Dermis microvascular lymphatic vessel endothelial cell (primary cell): ENCODE data around the gene GTF2H2C. TPM values are rescaled to one million over a fixed set of nuclear protein-coding genes. Genes with fewer than 3 reads are reported as not detected.
"Not testable (repeated sequence)": the region's sequence is repeated elsewhere in the genome, so short reads cannot be mapped to it uniquely, and the experiment has no call there.

ENCODE experiments used
- DNase-seq, 2 donors: peaks; one replicate each; pipeline versions ENCODE4 v3.0.0 to v3.0.0-alpha.2; 2010; ENCODE audit warnings: low read depth in 2 of 2
- total RNA-seq: library from RNA; depleted of rRNA; stranded (reverse); fragments of >200 nt; gene quantifications from 2 replicates; pipeline ENCODE4 v1.2.1, GENCODE V29; 2014

GTF2H2C gene
- total RNA-seq: 15.8 and 25.3 TPM in 2 replicates

DNA sequence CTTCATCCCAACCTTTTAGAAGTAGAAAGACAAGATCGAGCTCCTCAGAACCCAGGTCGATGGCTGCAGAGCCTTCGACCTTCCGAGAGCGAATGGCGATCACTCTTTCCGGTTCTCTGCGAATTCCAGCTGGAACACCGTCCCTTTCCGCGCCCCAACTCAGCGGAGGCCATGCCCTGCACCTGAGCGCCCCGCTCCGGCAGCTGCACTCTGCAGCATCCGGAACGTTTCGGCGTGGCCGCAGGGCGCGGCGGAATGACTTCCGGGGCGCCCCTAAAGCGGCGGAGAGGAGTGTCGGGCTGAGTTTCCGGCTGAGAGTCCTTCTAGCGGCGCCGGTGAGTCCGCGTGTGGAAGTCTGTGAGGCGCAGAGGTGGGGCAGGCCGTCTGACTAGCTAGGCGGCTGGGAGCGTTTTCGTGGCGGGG lies at the start of gene GTF2H2C:
Gene GTF2H2C (plus strand): TSS at position 284 of the 423 bp plus-strand sequence. CDS start 4,942 bp downstream, outside the sequence.
- peak; percentile 0 to 35 for DNase-seq

- DNase-seq: no peak
Observed at GRCh38 chr5:69510694-69511093, 49.3 kb upstream of the GTF2H2C start.

DNA sequence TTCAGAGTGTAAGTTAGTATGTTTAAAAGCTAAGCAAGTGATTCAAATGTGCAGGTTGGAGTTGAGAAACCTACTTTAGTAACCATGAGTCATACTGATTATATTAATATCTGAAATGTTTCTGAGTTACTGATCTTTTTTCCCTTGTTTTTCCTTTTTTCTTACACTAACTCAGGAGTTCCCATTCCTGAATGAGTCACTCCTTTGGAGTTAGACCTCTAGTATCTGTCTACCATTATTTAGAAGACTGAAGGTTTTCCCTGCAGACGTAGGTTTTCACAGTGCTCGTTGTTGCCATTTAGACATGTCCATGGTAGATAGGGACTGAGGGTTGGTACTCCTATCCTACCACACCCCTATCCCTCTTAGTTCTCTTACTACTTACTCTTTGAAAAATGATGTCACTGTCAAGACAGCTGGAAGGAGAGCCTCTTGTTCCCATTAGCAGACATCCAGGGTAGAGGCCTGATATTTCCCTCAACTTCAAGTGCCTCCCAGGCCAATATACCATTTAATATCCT lies 47.2 kb upstream of the GTF2H2C start:
- peak in 1 of 2 donors; percentile 67 for DNase-seq

DNA sequence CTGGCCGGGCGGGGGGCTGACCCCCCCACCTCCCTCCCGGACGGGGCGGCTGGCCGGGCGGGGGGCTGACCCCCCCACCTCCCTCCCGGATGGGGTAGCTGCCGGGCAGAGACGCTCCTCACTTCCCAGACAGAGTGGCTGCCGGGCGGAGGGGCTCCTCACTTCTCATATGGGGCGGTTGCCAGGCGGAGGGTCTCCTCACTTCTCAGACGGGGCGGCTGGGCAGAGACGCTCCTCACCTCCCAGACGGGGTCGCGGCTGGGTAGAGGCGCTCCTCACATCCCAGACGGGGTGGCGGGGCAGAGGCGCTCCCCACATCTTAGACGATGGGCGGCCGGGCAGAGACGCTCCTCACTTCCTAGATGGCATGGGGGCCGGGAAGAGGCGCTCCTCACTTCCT lies 44.4 kb upstream of the GTF2H2C start:
- DNase-seq: not testable (repeated sequence)

DNA sequence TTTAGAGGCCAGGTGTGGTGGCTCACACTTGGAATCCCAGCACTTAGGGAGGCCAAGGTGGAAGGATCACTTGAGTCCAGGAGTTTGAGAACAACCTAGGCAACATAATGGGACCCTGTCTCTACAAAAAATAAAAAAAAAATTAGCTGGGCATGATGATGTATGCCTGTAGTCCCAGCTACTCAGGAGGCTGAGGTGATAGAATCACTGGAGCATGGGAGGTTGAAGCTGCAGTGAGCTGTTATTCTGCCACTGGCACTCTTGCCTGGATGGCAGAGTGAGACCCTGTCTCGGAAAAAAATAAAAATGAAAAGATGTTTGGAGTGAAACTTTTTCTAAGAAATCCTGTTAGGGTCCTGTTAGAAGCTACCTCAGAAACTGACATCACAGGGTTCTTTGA lies 43.2 kb upstream of the GTF2H2C start:
- no peak for DNase-seq

DNA sequence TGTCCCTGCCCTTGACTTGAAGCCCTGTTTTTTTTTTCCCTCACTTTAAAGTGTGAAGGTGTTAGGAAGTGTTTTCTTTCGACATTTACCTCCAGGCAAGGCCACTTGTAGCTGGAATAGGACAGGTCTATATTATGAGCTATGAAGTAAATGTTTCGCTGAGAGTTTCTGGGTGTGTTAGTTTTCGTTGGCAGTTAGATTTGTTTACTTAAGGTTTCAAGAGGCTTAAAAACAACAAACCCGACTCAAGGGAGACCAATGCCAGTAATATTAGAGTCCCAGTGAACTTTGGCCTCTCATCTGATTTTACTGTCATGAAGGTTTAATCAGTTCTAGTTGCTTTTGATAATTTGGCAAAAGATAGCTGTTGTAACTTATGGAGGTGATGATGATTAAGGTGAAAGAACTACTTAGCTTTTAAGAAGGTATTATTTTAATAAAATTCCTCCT lies 42.2 kb upstream of the GTF2H2C start:
- DNase-seq: peak in 1 of 2 donors; percentile 66

- DNase-seq: no peak
Observed at GRCh38 chr5:69519285-69519684, 40.7 kb upstream of the GTF2H2C start.

DNA sequence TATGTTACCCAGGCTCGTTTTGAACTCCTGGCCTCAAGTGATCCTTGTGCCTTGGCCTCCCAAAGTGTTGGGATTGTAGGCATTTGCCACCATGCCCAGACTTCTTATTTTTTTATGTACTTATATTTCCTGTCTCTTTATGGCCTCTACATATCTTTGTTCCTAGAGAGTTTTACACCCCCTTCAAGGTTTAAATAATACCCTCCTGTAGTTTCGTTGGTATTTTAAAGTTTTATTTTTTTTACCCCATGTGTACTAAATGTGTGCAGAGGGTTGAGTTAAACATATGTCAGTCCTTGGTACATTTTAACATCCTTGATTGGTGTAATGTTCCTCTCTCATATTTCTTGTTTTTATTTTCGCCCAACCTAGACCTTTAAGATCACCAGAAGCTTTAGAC lies 38.0 kb upstream of the GTF2H2C start:
- DNase-seq: no peak

- DNase-seq: no peak
Observed at GRCh38 chr5:69525490-69525889, 34.5 kb upstream of the GTF2H2C start.

- no peak for DNase-seq
Observed at GRCh38 chr5:69526660-69527059, 33.3 kb upstream of the GTF2H2C start.

DNA sequence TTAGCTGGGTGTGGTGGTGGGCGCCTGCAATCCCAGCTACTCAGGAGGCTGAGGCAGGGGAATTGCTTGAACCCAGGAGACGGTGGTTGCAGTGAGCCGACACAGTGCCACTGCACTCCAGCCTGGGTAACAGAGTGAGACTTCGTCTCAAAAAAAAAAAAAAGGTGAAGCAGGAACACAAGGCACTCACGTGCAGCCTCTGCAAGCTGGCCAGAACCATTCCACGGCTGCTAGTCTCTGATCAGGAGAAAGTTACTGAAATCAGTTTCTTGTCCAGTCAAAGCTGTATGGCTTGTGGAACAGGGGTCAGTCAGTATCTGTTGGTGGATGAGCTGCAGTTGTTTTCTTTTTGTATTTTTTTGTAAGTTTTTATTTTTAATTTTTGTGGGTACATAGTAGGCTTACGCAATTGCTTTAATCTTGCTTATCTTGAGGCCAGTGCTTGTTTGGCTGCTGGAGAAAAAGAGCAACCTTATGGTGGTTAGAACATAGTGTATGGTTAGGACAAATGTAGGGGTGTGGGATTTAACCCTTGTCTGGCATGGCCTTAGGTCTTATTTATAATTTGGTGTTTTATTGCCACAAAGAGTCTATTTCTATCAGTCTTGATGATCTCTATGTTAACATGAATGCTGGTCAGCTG lies 32.7 kb upstream of the GTF2H2C start:
- no peak for DNase-seq

GRCh38 chr5:69528035-69528434 lies 32.0 kb upstream of the GTF2H2C start:
- DNase-seq: no peak

DNA sequence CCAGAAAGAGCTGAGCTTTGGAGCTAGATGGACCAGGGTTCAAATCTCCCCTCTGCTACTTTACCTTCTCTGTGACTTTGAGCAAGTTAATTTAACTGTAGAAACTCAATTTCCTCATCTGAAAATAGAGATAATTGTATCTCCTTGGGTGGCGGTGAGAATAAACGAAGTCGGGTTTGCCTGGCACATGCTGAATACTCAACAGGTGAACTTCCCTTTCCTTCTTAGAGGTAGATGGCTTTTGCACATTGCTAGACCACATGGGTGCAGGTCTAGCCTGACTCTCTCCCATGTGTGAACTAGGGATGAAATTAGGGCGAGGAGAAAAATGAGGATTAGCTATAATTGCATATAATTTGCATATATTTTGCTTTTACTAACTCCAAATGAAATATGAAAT lies 31.4 kb upstream of the GTF2H2C start:
- DNase-seq: no peak

DNA sequence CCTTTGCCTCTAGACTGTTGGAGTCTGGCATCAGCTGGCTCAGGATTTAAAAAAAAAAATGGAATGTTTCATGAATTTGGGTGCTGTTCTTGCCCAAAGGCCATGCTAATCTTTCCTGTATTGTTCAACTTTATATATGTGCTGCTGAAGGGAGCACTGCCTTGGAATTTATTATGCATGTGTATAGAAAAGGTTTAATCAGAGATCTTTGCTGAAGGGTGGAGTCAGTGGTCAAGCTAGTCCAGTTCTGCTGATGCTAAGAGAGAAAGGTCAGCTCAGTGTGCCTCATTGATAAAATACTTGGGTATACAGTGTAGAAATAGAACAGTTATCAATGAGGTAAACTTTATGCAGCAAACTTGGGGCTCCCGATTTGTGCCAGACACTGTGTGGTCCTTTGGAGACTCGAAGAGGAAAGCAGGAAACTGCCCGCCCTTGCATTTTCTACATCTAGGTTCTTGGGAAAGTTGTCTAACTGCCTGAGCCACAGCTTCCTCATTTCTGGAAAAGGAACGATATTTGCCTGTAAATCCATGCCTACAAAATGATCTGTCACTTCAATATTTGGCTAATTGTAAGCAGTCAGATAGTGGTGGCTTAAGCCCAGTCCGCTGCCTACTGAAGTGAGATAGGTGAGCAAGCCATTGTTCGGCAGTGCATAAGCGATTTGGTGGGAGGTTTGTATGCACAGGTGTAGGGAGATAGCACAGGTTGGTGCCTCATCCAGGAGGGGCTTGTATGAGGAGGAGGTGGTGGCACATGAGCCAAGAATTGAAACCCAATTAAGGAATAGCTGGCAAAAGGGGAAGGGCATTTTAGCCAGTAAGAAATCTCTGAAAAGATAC lies 29.2 kb upstream of the GTF2H2C start:
- DNase-seq: no peak

- no peak for DNase-seq
Observed at GRCh38 chr5:69531406-69531801, 28.6 kb upstream of the GTF2H2C start.

DNA sequence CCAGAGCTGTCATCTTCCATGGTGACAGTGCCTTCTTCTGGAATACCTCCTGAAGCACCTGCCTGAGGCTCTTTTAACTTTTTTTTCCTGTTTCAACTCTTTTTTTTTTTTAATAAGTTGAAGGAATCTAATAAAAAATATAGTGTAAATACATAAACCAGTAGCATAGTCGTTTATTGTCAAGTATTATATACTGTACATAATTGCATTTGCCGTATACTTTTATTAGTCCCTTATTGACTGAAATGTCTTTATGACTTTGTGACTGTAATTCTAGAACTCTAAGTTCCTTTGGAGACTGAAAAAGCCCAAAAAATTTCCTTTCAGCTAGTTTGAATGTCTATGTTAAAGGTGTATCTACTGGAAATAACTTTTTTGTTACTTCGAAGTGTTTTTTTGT lies 22.1 kb upstream of the GTF2H2C start:
- not testable (repeated sequence) for DNase-seq

DNA sequence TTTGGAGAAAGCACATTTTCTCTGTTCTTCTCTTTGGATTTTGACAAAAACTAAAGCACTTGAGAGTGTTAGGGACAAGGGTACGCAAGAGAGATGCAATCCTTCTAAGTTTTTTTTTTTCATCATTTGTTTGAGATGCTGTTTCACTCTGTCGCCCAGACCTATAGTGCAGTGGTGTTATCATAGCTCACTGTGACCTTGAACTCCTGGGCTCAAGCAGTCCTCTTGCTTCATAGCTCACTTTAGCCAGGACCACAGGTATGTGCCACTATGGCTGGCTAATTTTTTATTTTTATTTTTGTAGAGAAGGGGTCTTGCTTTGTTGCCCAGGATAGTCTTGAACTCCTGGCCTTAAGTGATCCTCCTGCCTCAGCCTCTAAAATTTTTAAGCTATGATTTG lies 21.3 kb upstream of the GTF2H2C start:
- not testable (repeated sequence) for DNase-seq

- DNase-seq: not testable (repeated sequence)
Observed at GRCh38 chr5:69541347-69541746, 18.6 kb upstream of the GTF2H2C start.

GRCh38 chr5:69542838-69543618 lies 17.0 kb upstream of the GTF2H2C start:
- DNase-seq: not testable (repeated sequence)

DNA sequence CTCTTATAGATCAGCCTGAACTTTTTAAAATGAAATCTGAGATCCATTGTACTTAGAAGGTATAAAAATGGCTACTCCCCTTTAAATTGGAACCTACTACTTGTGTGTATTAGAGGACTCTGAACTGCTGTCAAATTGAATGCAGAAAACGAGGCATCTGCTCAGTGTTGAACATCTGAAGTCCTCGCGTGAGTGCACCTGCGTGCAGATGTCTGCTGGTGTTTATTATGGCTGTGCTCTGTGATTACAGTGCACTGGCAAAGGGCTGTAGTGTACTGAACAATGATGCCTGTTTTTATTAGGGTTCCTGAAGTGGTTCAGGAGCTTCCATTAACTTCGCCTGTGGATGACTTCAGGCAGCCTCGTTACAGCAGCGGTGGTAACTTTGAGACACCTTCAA lies 15.4 kb upstream of the GTF2H2C start:
- not testable (repeated sequence) for DNase-seq

GRCh38 chr5:69560587-69561431 lies 818 bp downstream of the GTF2H2C start:
- not testable (repeated sequence) for DNase-seq
